Epithelial cell of proximal tubule (primary cell): Measurements from ENCODE around the gene STEAP4. TPM values are rescaled to one million over a fixed set of nuclear protein-coding genes. Genes with fewer than 3 reads are reported as not detected.

Experiments
- DNase-seq: peaks from one replicate; pipeline ENCODE4 v3.0.0-alpha.2; 2011; ENCODE audit warnings: low read depth
- H3K4me3 ChIP-seq: 2 replicates; pipeline ENCODE4 v1.5.1; 2011; ENCODE audit warnings: low read depth, mild to moderate bottlenecking, low read length
- total RNA-seq: library from RNA; depleted of rRNA; stranded (reverse); fragments of >200 nt; gene quantifications from 2 replicates; pipeline ENCODE4 v1.2.3, GENCODE V29; 2015
- TF ChIP-seq, protein P1 (sequence below): conservative IDR thresholded peaks from 2 replicates; pipeline ENCODE4 v1.5.1; 2012; ENCODE audit warnings: low read depth, mild to moderate bottlenecking, low read length

Gene STEAP4
- total RNA-seq, 1 donor from 2014 or later = 0.52 TPM

DNA sequence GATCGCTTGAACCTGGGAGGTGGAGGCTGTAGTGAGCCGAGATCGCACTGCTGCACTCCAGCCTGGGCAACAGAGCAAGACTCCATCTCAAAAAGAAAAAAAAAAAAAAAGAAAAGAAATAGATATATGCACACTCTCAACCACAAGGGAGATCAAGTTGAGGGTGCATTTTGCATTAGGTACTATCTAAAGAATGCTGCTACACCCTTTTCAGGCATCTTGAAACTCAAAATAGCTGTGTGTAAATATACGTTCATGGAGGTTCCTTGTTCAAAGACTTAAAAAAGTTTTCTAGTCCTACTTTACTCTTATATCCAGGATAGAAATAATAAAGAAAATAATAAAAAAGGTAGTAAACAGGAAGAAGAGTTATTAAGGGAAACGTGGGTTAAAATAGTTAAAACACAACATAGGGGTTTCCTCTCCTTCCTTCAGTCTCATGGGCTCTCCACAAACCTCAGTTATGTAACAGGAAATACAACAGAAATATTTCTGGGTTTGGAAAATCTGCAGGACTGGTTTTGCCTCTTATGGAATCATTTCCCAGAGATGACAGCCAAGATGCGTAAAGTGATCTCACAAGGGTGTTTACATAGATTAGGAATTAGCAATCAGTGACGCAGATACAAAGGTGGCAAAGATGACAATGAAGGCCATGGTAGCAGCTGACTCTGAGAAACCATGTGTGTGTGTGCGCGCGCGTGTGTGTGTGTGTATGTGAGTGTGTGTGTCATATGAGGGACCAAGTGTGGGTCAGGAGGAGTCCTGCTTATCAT, 15.1 kb downstream of the STEAP4 start:
- no peak overlapping the region for H3K4me3 ChIP-seq
- DNase-seq = no peak
- TF ChIP-seq, protein P1, sequence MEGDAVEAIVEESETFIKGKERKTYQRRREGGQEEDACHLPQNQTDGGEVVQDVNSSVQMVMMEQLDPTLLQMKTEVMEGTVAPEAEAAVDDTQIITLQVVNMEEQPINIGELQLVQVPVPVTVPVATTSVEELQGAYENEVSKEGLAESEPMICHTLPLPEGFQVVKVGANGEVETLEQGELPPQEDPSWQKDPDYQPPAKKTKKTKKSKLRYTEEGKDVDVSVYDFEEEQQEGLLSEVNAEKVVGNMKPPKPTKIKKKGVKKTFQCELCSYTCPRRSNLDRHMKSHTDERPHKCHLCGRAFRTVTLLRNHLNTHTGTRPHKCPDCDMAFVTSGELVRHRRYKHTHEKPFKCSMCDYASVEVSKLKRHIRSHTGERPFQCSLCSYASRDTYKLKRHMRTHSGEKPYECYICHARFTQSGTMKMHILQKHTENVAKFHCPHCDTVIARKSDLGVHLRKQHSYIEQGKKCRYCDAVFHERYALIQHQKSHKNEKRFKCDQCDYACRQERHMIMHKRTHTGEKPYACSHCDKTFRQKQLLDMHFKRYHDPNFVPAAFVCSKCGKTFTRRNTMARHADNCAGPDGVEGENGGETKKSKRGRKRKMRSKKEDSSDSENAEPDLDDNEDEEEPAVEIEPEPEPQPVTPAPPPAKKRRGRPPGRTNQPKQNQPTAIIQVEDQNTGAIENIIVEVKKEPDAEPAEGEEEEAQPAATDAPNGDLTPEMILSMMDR = no peak

DNA sequence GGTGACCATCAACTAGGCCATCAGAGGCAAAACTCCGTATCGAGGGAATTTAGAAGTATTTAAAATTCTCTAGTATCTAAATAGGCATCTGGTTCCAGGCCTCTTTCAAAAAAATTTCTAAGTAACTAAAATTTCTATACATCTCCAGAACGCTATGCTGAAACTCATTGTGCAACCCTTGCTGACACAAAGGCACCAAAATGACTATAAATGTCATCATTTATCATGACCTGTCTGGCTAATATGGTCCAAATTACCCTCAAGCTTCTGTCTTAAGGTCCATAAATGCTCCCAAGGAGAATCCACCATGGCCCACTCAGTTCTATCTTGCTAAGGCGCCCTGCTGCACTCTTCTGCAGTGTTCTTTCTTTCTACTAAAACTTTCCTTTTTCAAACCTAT, 16.2 kb downstream of the STEAP4 start:
- TF ChIP-seq, protein P1 = no peak
- H3K4me3 ChIP-seq = no peak overlapping the region
- no peak for DNase-seq

DNA sequence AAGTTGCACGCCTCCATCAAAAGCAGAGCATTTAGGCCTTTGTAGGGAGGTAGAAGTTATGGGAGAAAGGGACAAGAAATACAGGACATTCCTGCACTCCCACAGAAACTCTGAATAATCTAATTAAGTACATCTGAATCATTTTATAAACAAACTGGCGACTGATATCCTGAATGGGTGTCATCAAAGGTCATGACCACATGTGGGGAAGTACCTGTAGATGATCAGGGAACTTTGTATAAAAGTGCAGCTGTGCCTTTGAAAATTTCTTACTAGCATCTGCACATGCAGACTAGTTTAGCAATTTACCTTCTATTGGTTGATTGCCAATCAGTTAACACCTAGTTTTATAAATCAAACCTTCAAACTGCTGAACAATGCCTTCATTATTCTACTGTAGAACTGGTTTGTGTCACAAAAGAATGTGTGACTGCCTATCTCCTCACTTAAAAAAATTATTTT, 17.1 kb downstream of the STEAP4 start:
- DNase-seq = peak; percentile 12
- no peak overlapping the region for H3K4me3 ChIP-seq
- TF ChIP-seq, protein P1 = no peak

DNA sequence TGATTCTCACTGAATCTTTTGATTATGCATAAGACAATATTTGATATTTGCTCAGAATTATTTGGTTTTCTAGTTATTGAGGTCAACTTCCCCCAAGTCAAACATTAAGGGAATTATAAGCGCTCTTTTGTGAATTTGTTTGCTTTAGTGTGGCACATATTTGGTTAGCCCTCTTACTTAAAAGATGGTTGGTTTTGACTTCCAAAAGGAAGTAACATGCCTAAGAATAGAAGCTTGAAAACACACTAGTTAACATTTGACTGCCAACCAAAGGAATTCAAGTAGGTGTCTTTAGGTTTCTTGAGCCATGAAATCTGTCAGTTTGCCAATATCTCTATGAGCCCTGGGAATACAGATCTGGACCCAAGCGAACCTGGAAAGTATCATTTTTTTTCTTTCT, 24.9 kb downstream of the STEAP4 start:
- TF ChIP-seq, protein P1 = no peak
- peak; percentile 12 for DNase-seq
- no peak overlapping the region for H3K4me3 ChIP-seq

DNA sequence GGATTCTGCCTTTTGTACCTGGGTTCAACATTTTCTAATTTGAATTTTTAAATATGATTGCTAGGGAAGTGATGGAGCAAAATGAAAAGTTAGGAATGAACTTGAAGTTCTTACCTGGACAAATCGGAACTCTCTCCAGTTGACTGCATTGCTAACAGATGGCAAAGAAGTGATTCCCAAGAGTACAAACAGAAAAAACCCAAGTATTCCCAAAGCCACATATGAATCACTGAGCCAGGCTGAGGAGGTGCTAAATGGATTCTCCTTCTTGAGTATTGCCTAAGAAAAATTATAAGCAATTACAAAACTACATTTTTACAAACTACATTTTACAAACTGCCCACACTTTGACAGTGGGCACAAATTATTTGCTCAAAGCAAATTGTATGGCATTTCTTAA, 25.9 kb downstream of the STEAP4 start:
- TF ChIP-seq, protein P1 = no peak
- DNase-seq = no peak
- H3K4me3 ChIP-seq = no peak overlapping the region

DNA sequence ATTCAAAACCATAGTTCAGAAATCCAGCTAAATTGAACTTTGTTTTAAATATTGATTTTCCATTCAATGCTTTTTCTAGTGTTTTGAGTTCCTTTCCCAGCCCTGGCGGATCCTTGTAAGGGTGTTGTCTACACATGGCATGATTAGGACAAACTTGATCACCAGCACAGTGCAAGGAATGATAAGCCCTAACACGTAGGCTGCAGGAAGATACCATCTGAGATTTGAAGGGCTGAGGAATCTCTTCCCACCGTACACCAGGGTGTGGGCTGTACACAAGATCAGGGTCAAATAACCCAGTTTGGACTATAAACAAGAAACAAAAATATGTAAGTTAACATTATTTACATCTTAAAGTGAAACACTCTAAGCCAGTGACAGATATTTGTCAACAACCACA, 27.4 kb downstream of the STEAP4 start:
- no peak for DNase-seq
- TF ChIP-seq, protein P1 = no peak
- no peak overlapping the region for H3K4me3 ChIP-seq

DNA sequence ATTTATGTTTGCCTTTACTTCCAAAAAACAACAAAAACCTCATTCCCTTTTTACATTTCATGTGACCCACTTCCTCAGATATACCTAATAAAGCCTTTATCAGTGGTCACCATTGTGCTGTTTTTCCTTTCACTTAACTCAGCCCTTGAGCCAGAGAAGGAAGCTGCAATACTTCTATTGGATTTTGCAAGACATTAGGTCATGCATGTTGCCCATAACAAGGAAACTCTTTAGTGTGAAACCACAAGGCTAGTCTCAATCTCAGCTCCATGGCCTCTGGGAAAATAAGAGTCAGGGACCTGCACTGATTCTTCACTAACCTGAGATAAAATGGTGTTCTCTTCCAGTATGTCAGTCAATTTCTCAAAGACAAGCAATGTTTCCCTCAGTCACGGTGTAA, 27.8 kb downstream of the STEAP4 start:
- TF ChIP-seq, protein P1 = no peak
- DNase-seq = peak; percentile 73
- no peak overlapping the region for H3K4me3 ChIP-seq
